Hepatocyte (in vitro differentiated cells): ENCODE measurements around the gene TM9SF2.

Source experiments
- CTCF ChIP-seq: fragments of 200-600 bp; sonication (generic); IDR thresholded peaks from 2 replicates; pipeline ENCODE4 v1.5.1; 2016; ENCODE audit warnings: antibody characterized with exemption, mild to moderate bottlenecking; ENCODE audit not compliant: poor library complexity
- EZH2 ChIP-seq: fragments of 200-600 bp; sonication (generic); IDR thresholded peaks from 2 replicates; pipeline ENCODE4 v1.6.1; 2016; ENCODE audit warnings: antibody characterized with exemption, mild to moderate bottlenecking, borderline replicate concordance
- EZH2phosphoT487 ChIP-seq: fragments of 200-600 bp; sonication (generic); IDR thresholded peaks from one replicate; pipeline ENCODE4 v1.6.1; 2018; ENCODE audit warnings: antibody characterized with exemption, mild to moderate bottlenecking, low read depth, moderate library complexity; ENCODE audit not compliant: unreplicated experiment, severe bottlenecking

GRCh38 chr13:99580500-99581268 is 79.4 kb downstream of the TM9SF2 start:
- no peak for TF ChIP-seq CTCF
- TF ChIP-seq EZH2phosphoT487: no peak
- no peak for TF ChIP-seq EZH2
